ENCODE data around the gene ORAI3.

- TF ChIP-seq LCORL (IDR thresholded peaks at IDR 0.05), result no peak
- no peak for TF ChIP-seq LCORL (CRISPR knock-in tag; IDR thresholded peaks at IDR 0.05)
- no peak for TF ChIP-seq E2F1 (CRISPR knock-in tag; IDR thresholded peaks at IDR 0.05)
- no peak for TF ChIP-seq IRF2 (CRISPR knock-in tag; IDR thresholded peaks at IDR 0.05)
- TF ChIP-seq FOXJ3 (CRISPR knock-in tag; IDR thresholded peaks at IDR 0.05; ENCODE audit: borderline replicate concordance), result no peak
- no peak for TF ChIP-seq NCOA1 (CRISPR knock-in tag; IDR thresholded peaks at IDR 0.05)
- TF ChIP-seq CTCF (CRISPR knock-in tag; IDR thresholded peaks at IDR 0.05), result no peak
- TF ChIP-seq TFDP1 (CRISPR knock-in tag; IDR thresholded peaks at IDR 0.05; ENCODE audit: borderline replicate concordance), result no peak
- TF ChIP-seq TAF1 (CRISPR knock-in tag; IDR thresholded peaks at IDR 0.05), result no peak
- TF ChIP-seq ZNF639 (CRISPR knock-in tag; conservative IDR thresholded peaks at IDR 0.05), result no peak
- no peak for TF ChIP-seq ZNF17 (CRISPR knock-in tag; IDR thresholded peaks at IDR 0.05)
- TF ChIP-seq ZNF577 (CRISPR knock-in tag; IDR thresholded peaks at IDR 0.05; ENCODE audit: borderline replicate concordance, low read depth), result no peak
- TF ChIP-seq ZNF576 (CRISPR knock-in tag; IDR thresholded peaks at IDR 0.05), result no peak
- TF ChIP-seq NFRKB (IDR thresholded peaks at IDR 0.05), result no peak
- no peak for TF ChIP-seq CHD2 (IDR thresholded peaks at IDR 0.05; ENCODE audit: low read depth, low read length)
Measured at GRCh38 chr16:30929167-30929566, 19.7 kb upstream of the ORAI3 start.
